HG02938 (cell line): ENCODE data around the gene VSIG1.

ENCODE experiments used
- ATAC-seq: cut with Tn5 transposase; IDR thresholded peaks from one replicate; pipeline ENCODE4 v1.9.1; 2021; ENCODE audit warnings: mild to moderate bottlenecking, moderate library complexity; ENCODE audit not compliant: unreplicated experiment

The VSIG1 gene

GRCh38 chrX:108044554-108045256, at the start of gene VSIG1:
TSS of gene VSIG1 (plus strand) at chrX:108045065. CDS start at chrX:108045131, 66 bp downstream.
- no peak for ATAC-seq

GRCh38 chrX:107996124-107996523, 48.7 kb upstream of the VSIG1 start:
- no peak for ATAC-seq

- no peak for ATAC-seq
These were observed 44.1 kb upstream of the VSIG1 start for GRCh38 chrX:108000751-108001150.

- no peak for ATAC-seq
These were observed 43.5 kb upstream of the VSIG1 start for GRCh38 chrX:108001218-108001814.

GRCh38 chrX:108018656-108019381, 26.0 kb upstream of the VSIG1 start:
- ATAC-seq = no peak

- no peak for ATAC-seq
These were observed 25.4 kb upstream of the VSIG1 start for GRCh38 chrX:108019382-108019875.

GRCh38 chrX:108020631-108021030, 24.2 kb upstream of the VSIG1 start:
- ATAC-seq = no peak

- no peak for ATAC-seq
These were observed 22.3 kb upstream of the VSIG1 start for GRCh38 chrX:108022491-108023089.

- ATAC-seq = no peak
These were observed 19.5 kb upstream of the VSIG1 start for GRCh38 chrX:108025376-108025775.

GRCh38 chrX:108025954-108026600, 18.8 kb upstream of the VSIG1 start:
- no peak for ATAC-seq

GRCh38 chrX:108028854-108029253, 16.0 kb upstream of the VSIG1 start:
- no peak for ATAC-seq

- ATAC-seq = no peak
These were observed 14.7 kb upstream of the VSIG1 start for GRCh38 chrX:108029928-108030711.

- no peak for ATAC-seq
These were observed 11.9 kb upstream of the VSIG1 start for GRCh38 chrX:108032944-108033343.

- no peak for ATAC-seq
These were observed 11.0 kb upstream of the VSIG1 start for GRCh38 chrX:108033890-108034289.

- no peak for ATAC-seq
These were observed 10.1 kb upstream of the VSIG1 start for GRCh38 chrX:108034725-108035124.

GRCh38 chrX:108036298-108036973, 8.4 kb upstream of the VSIG1 start:
- no peak for ATAC-seq

- no peak for ATAC-seq
These were observed 4.8 kb downstream of the VSIG1 start for GRCh38 chrX:108049649-108050048.

- no peak for ATAC-seq
These were observed 8.4 kb downstream of the VSIG1 start for GRCh38 chrX:108053218-108053617.

GRCh38 chrX:108055546-108055945, 10.7 kb downstream of the VSIG1 start:
- no peak for ATAC-seq

GRCh38 chrX:108059801-108060200, 14.9 kb downstream of the VSIG1 start:
- no peak for ATAC-seq
